ENCODE results near the gene UBE2D3.

- no peak for TF ChIP-seq POLR2A (IDR thresholded peaks at IDR 0.05; ENCODE audit: low read depth, low read length)
- TF ChIP-seq POLR2AphosphoS5 (IDR thresholded peaks at IDR 0.05; ENCODE audit: low read depth, low read length) = no peak
- no peak for TF ChIP-seq TAF1 (IDR thresholded peaks at IDR 0.05; ENCODE audit: borderline replicate concordance, low read depth, low read length)
These were observed 45.8 kb downstream of the UBE2D3 start for GRCh38 chr4:102781570-102781969.
